Lower leg skin (tissue), 4 donors: ENCODE results near the gene NAALADL2. TPM values are rescaled to one million over a fixed set of nuclear protein-coding genes. Genes with fewer than 3 reads are reported as not detected.

Experiments
- DNase-seq, 2 donors: peaks; one replicate each; pipeline ENCODE4 v3.0.0-alpha.2; 2019; ENCODE audit warnings: low spot score in 2 of 2
- H3K4me3 ChIP-seq: fragments of 200-600 bp; sonication (generic); 2 replicates; pipeline ENCODE4 v1.5.1; 2017; ENCODE audit warnings: mild to moderate bottlenecking, low read depth; ENCODE audit not compliant: poor library complexity, severe bottlenecking
- POLR2A ChIP-seq, 2 donors: fragments of 450-650 bp; IDR thresholded peaks; one replicate each; pipeline ENCODE4 v1.6.1; 2016 to 2017; ENCODE audit warnings: antibody characterized with exemption in 2 of 2, mild to moderate bottlenecking in 1 of 2, moderate library complexity in 1 of 2
- WGBS, 2 donors: methylation state at CpG; one replicate each; pipeline ENCODE4 v1.1.5; 2018; 5-methylcytosine and 5-hydroxymethylcytosine counted together
- intact Hi-C: fragments of 100-400 bp; cut with DNase I; formaldehyde crosslinking; loops from one replicate; pipeline ENCODE4 v1.15.0; 2023; ENCODE audit warnings: low total_unique reads
- total RNA-seq, 4 donors: library from RNA; depleted of rRNA; stranded (reverse); fragments of >200 nt; gene quantifications; one replicate each; pipeline ENCODE4 v1.1.0, GENCODE V29; 2016
- TF ChIP-seq, protein P1 (sequence below), 3 donors: fragments of 450-650 bp; IDR thresholded peaks; one replicate each; pipeline ENCODE4 v1.5.1; 2016; ENCODE audit warnings: antibody characterized with exemption in 3 of 3, mild to moderate bottlenecking in 3 of 3, moderate library complexity in 2 of 3

Gene NAALADL2
- total RNA-seq, 4 donors from 2014 or later = 3.6 to 8.1 (median 4.6) TPM

GRCh38 chr3:175731543-175731942 lies 872.4 kb downstream of the NAALADL2 start:
- WGBS, 2 donors = 48 to 49% methylated on average over 3 of the region's 3 CpGs
- no peak for TF ChIP-seq POLR2A (IDR thresholded peaks at IDR 0.05)
- TF ChIP-seq, protein P1, sequence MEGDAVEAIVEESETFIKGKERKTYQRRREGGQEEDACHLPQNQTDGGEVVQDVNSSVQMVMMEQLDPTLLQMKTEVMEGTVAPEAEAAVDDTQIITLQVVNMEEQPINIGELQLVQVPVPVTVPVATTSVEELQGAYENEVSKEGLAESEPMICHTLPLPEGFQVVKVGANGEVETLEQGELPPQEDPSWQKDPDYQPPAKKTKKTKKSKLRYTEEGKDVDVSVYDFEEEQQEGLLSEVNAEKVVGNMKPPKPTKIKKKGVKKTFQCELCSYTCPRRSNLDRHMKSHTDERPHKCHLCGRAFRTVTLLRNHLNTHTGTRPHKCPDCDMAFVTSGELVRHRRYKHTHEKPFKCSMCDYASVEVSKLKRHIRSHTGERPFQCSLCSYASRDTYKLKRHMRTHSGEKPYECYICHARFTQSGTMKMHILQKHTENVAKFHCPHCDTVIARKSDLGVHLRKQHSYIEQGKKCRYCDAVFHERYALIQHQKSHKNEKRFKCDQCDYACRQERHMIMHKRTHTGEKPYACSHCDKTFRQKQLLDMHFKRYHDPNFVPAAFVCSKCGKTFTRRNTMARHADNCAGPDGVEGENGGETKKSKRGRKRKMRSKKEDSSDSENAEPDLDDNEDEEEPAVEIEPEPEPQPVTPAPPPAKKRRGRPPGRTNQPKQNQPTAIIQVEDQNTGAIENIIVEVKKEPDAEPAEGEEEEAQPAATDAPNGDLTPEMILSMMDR (IDR thresholded peaks at IDR 0.05) = no peak
- no peak for DNase-seq
- intact Hi-C loops = no loop called here
- H3K4me3 ChIP-seq = no peak overlapping the region

- TF ChIP-seq, protein P1 (IDR thresholded peaks at IDR 0.05) = no peak
- no peak for TF ChIP-seq POLR2A (IDR thresholded peaks at IDR 0.05)
- intact Hi-C loops = no loop called here
- WGBS, 2 donors = 82 to 84% methylated on average over 2 of the region's 2 CpGs
- H3K4me3 ChIP-seq = no peak overlapping the region
- DNase-seq = no peak
These were observed 872.9 kb downstream of the NAALADL2 start for GRCh38 chr3:175732017-175732416.

DNA sequence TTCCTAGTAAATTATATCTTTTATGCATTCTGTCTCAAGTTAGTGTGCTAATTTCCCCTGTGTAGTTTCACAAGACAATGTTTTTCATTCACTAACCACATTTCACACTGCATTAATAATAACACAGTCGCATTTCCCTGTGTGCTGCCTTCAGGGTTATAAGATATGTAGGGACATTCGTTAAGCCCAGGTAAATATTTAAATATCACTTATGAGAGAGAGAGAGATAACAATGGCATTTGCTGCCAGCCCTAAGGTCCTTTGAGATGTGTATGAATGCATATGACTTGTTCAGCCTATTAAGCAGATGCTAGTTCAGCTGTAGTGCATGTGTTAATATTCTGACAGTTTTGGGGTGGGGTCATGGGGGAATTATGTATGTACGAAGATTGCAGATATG lies 876.7 kb downstream of the NAALADL2 start:
- intact Hi-C loops = no loop called here
- DNase-seq = no peak
- TF ChIP-seq, protein P1 (IDR thresholded peaks at IDR 0.05) = no peak
- no peak overlapping the region for H3K4me3 ChIP-seq
- WGBS, 2 donors = 85% methylated on average over 3 of the region's 3 CpGs

DNA sequence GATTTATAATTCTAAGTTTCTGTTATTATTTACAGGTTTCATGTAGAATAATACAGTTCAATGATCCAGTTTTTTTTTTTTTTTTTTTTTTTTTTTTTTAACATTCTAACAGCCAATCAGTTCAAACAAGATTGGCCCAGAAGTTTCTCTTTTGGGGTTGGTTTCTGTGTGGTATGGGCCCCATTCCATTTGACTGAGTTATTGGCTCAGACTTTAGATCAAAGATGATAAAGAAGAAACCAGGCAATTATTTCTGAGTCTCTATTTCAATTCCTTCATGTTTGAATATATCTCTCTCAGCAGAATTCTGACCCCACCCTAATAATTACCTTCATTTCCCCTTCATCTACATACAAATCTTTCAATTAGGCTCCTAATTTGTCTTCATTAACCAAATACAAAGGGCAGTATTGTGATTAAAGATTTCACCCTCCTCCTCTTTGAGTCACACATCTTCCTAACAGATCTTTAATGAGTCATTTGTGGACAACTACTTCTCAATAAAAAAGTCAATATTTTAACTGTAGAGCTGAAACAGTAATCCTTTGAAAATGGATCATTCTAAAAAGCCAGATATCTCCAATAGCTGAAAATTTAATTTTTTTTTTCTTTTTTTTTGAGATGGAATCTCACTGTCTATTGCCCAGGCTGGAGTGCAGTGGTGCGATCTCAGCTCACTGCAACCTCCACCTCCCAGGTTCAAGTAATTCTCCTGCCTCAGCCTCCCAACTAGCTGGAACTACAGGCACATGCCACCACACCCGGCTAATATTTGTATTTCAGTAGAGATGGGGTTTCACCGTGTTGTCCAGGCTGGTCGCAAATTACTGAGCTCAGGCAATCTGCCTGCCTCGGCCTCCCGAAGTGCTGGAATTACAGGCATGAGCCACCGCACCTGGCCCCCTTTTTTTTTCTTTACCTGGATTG lies 878.8 kb downstream of the NAALADL2 start:
- intact Hi-C loops = no loop called here
- no peak overlapping the region for H3K4me3 ChIP-seq
- DNase-seq = no peak
- TF ChIP-seq POLR2A (IDR thresholded peaks at IDR 0.05) = no peak
- TF ChIP-seq, protein P1 (IDR thresholded peaks at IDR 0.05) = no peak
- 92 to 98% methylated on average over 7 of the region's 7 CpGs for WGBS, 2 donors

DNA sequence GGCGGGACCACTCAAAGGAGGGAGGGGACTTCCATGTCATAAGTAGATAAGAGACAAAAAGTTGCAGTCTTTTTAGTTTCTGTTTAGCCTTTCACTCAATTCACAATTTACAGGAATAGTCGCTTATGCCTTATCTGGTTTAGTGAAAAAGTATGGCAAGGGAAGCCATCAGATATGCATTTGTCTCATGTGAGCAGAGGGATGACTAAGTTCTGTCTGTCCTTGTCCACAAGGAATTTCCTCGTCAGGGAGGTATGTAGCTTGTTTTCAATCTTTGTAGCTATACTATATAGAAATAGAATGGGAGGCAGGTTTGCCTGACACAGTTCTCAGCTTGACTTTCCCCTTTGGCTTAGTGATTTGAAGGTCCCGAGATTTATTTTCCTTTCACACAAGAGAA lies 882.8 kb downstream of the NAALADL2 start:
- WGBS, 2 donors = 97 to 98% methylated on average over 4 of the region's 4 CpGs
- TF ChIP-seq, protein P1 (IDR thresholded peaks at IDR 0.05) = no peak
- TF ChIP-seq POLR2A (IDR thresholded peaks at IDR 0.05) = no peak
- intact Hi-C loops = no loop called here
- no peak overlapping the region for H3K4me3 ChIP-seq
- DNase-seq = no peak
